ENCODE measurements around the gene STXBP1. TPM values are rescaled to one million over a fixed set of nuclear protein-coding genes. Genes with fewer than 3 reads are reported as not detected.

STXBP1 gene
- total and polyA plus RNA-seq, 2 of the 13 experiments (the other 11 are each of a cell fraction or from before 2014, with no cell fraction given), result 2.9 TPM

DNA sequence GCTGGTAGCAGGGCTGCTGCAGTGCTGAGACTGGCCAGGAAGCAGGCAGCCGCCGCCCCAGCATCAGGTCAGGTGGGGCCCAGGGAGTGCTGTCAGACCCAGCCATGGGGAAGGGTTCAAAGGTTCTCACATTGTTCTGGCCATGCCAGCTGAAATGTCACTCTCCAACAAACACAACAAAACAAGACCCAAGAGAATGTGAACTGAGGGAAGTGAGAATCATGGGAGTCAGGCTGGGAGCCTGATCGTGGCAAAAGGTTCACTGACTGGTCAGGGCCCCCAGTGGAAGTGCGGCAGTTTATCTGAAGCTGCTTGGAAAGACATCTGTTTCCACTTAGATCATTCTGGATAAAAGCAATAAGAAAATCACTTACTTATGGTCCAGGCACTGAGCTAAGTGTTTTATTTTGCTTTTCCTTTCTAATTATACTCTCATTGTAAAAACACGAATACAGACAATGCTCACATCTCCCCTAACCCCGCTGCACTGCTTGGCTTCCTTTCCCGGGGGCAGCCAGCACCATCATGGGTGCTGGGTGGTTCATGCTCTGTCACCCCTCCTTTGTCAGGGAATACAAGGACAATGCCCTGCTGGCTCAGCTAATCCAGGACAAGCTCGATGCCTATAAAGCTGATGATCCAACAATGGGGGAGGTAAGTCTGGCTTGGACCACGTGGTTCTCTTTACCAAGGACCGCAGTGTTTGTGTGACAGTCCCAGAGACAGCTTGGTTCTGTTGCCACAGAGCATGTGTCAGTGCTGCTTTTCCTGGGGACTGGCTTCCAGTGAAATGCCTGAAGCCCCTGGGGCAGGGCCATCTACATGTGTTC, 52.8 kb downstream of the STXBP1 start (continued):
- TF ChIP-seq, protein P1, sequence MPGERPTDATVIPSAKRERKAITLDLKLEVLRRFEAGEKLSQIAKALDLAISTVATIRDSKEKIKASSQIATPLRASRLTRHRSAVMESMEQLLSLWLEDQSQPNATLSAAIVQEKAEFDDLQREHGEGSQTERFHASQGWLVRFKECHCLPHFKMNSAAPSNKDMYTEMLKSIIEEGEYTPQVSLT (CRISPR knock-in tag; IDR thresholded peaks at IDR 0.05; ENCODE audit: borderline replicate concordance, low read depth), result no peak
- TF ChIP-seq, protein P2, sequence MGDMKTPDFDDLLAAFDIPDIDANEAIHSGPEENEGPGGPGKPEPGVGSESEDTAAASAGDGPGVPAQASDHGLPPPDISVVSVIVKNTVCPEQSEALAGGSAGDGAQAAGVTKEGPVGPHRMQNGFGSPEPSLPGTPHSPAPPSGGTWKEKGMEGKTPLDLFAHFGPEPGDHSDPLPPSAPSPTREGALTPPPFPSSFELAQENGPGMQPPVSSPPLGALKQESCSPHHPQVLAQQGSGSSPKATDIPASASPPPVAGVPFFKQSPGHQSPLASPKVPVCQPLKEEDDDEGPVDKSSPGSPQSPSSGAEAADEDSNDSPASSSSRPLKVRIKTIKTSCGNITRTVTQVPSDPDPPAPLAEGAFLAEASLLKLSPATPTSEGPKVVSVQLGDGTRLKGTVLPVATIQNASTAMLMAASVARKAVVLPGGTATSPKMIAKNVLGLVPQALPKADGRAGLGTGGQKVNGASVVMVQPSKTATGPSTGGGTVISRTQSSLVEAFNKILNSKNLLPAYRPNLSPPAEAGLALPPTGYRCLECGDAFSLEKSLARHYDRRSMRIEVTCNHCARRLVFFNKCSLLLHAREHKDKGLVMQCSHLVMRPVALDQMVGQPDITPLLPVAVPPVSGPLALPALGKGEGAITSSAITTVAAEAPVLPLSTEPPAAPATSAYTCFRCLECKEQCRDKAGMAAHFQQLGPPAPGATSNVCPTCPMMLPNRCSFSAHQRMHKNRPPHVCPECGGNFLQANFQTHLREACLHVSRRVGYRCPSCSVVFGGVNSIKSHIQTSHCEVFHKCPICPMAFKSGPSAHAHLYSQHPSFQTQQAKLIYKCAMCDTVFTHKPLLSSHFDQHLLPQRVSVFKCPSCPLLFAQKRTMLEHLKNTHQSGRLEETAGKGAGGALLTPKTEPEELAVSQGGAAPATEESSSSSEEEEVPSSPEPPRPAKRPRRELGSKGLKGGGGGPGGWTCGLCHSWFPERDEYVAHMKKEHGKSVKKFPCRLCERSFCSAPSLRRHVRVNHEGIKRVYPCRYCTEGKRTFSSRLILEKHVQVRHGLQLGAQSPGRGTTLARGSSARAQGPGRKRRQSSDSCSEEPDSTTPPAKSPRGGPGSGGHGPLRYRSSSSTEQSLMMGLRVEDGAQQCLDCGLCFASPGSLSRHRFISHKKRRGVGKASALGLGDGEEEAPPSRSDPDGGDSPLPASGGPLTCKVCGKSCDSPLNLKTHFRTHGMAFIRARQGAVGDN (CRISPR knock-in tag; IDR thresholded peaks at IDR 0.05), result peak; percentile 86
- TF ChIP-seq, protein P3, sequence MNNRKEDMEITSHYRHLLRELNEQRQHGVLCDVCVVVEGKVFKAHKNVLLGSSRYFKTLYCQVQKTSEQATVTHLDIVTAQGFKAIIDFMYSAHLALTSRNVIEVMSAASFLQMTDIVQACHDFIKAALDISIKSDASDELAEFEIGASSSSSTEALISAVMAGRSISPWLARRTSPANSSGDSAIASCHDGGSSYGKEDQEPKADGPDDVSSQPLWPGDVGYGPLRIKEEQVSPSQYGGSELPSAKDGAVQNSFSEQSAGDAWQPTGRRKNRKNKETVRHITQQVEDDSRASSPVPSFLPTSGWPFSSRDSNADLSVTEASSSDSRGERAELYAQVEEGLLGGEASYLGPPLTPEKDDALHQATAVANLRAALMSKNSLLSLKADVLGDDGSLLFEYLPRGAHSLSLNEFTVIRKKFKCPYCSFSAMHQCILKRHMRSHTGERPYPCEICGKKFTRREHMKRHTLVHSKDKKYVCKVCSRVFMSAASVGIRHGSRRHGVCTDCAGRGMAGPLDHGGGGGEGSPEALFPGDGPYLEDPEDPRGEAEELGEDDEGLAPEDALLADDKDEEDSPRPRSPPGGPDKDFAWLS (CRISPR knock-in tag; IDR thresholded peaks at IDR 0.05; ENCODE audit: borderline replicate concordance), result no peak
- TF ChIP-seq KAT8 (CRISPR knock-in tag; IDR thresholded peaks at IDR 0.05) (peak; percentile 57; the same call in 1 of the 2 replicates), MTA1 (CRISPR knock-in tag; IDR thresholded peaks at IDR 0.05; ENCODE audit: borderline replicate concordance) (no peak), ZMYM4 (CRISPR knock-in tag; IDR thresholded peaks at IDR 0.05) (no peak), ZNF329 (CRISPR knock-in tag; IDR thresholded peaks at IDR 0.05; ENCODE audit: low read depth) (peak; percentile 54; the same call in 1 of the 2 replicates), SP1 (IDR thresholded peaks at IDR 0.05) (no peak), SP1 (CRISPR knock-in tag; IDR thresholded peaks at IDR 0.05) (no peak), ZNF20 (CRISPR knock-in tag; IDR thresholded peaks at IDR 0.05) (no peak), ATM (IDR thresholded peaks at IDR 0.05; ENCODE audit: borderline replicate concordance) (no peak), CEBPG (CRISPR knock-in tag; IDR thresholded peaks at IDR 0.05) (no peak), ARNTL (CRISPR knock-in tag; IDR thresholded peaks at IDR 0.05) (no peak), ZNF317 (CRISPR knock-in tag; IDR thresholded peaks at IDR 0.05) (no peak), CHD2 (IDR thresholded peaks at IDR 0.05; ENCODE audit: low read depth, low read length) (no peak), MAZ (IDR thresholded peaks at IDR 0.05; ENCODE audit: borderline replicate concordance, low read depth, low read length) (no peak), MAZ (CRISPR knock-in tag; IDR thresholded peaks at IDR 0.05; ENCODE audit: low read depth) (peak; percentile 37; the same call in 1 of the 2 replicates), ZNF292 (CRISPR knock-in tag; IDR thresholded peaks at IDR 0.05; ENCODE audit: borderline replicate concordance, low read depth) (peak; percentile 88; the same call in 1 of the 2 replicates), KLF6 (CRISPR knock-in tag; IDR thresholded peaks at IDR 0.05) (no peak), SP2 (CRISPR knock-in tag; IDR thresholded peaks at IDR 0.05) (no peak)
- TF ChIP-seq, protein P4, sequence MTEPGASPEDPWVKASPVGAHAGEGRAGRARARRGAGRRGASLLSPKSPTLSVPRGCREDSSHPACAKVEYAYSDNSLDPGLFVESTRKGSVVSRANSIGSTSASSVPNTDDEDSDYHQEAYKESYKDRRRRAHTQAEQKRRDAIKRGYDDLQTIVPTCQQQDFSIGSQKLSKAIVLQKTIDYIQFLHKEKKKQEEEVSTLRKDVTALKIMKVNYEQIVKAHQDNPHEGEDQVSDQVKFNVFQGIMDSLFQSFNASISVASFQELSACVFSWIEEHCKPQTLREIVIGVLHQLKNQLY (CRISPR knock-in tag; IDR thresholded peaks at IDR 0.05), result no peak
- TF ChIP-seq, protein P5, sequence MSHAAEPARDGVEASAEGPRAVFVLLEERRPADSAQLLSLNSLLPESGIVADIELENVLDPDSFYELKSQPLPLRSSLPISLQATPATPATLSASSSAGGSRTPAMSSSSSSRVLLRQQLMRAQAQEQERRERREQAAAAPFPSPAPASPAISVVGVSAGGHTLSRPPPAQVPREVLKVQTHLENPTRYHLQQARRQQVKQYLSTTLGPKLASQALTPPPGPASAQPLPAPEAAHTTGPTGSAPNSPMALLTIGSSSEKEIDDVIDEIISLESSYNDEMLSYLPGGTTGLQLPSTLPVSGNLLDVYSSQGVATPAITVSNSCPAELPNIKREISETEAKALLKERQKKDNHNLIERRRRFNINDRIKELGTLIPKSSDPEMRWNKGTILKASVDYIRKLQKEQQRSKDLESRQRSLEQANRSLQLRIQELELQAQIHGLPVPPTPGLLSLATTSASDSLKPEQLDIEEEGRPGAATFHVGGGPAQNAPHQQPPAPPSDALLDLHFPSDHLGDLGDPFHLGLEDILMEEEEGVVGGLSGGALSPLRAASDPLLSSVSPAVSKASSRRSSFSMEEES (CRISPR knock-in tag; IDR thresholded peaks at IDR 0.05), result peak; percentile 58; the same call in 1 of the 2 replicates

Data from HepG2 (cell line).